Ovary (tissue), 9 donors: ENCODE data around the gene IL1RL1. TPM values are rescaled to one million over a fixed set of nuclear protein-coding genes. Genes with fewer than 3 reads are reported as not detected.

Experiments used
- DNase-seq, 5 donors: peaks; one replicate each; pipeline ENCODE4 v3.0.0-alpha.2; 2019 to 2020
- H3K27ac ChIP-seq, 2 donors: fragments of 200-600 bp; one replicate each; pipeline versions ENCODE4 v1.5.1 to v1.8.0; 2019 to 2022
- H3K27me3 ChIP-seq: fragments of 200-600 bp; one replicate; pipeline ENCODE4 v1.8.0; 2022
- H3K36me3 ChIP-seq: fragments of 200-600 bp; sonication (generic); one replicate; pipeline ENCODE4 v1.5.1; 2019
- H3K4me1 ChIP-seq: one replicate; pipeline ENCODE4 v1.8.1; 2013; ENCODE audit warnings: mild to moderate bottlenecking, moderate library complexity; ENCODE audit not compliant: insufficient read depth
- H3K4me3 ChIP-seq: fragments of 200-600 bp; sonication (generic); one replicate; pipeline ENCODE4 v1.5.1; 2017
- H3K9me3 ChIP-seq, 2 donors: fragments of 200-600 bp in 1 of 2; sonication (generic) in 1 of 2; one replicate each; pipeline versions ENCODE4 v1.5.1 to v1.8.1; 2013 to 2019; ENCODE audit warnings: mild to moderate bottlenecking in 1 of 2, moderate library complexity in 1 of 2
- CTCF ChIP-seq, 3 donors: fragments of 450-650 bp in 2 of 3; fragments of 200-600 bp in 1 of 3; IDR thresholded peaks; one replicate each; pipeline versions ENCODE4 v1.5.1 to v1.8.0; 2016 to 2022; ENCODE audit warnings: antibody characterized with exemption in 3 of 3, mild to moderate bottlenecking in 1 of 3
- EP300 ChIP-seq: sonication (generic); formaldehyde crosslinking; IDR thresholded peaks from one replicate; pipeline ENCODE4 v1.6.1; 2017; ENCODE audit warnings: antibody characterized with exemption
- POLR2A ChIP-seq: fragments of 450-650 bp; IDR thresholded peaks from one replicate; pipeline ENCODE4 v1.6.1; 2017; ENCODE audit warnings: antibody characterized with exemption, mild to moderate bottlenecking, moderate library complexity
- WGBS, 3 donors: extraction: QIAGEN DNeasy Blood & Tissue Kit in 1 of 3; methylation state at CpG; one replicate each; pipeline versions ENCODE4 v1.1.5 to v1.1.7; 2013 to 2017; 5-methylcytosine and 5-hydroxymethylcytosine counted together
- intact Hi-C, 4 donors: fragments of 100-400 bp; cut with DNase I; formaldehyde crosslinking; loops; one replicate each; pipeline versions ENCODE4 v1.11.0 to v1.15.1; 2022 to 2023
- polyA plus RNA-seq, 2 donors: library from polyadenylated mRNA; stranded (reverse); fragments of 200-250 nt in 1 of 2; fragments of 350-450 nt in 1 of 2; fragmentation: Illumina TruSeq in 1 of 2; extraction: RNeasy Lipid Tissue Mini Kit (QIAGEN cat#74804) in 1 of 2; gene quantifications; one replicate each; pipeline ENCODE4 v1.2.3, GENCODE V29; 2013 to 2014
- total RNA-seq, 7 donors: library from RNA; depleted of rRNA in 2 of 7; stranded (reverse); fragments of >200 nt in 2 of 7; fragmentation: NEBNext Ultra II Directional in 3 of 7; extraction: Animal tissue kit (Norgen Biotek cat#: 25700) in 3 of 7; gene quantifications; one replicate each; pipeline versions ENCODE4 v1.1.0 to v1.2.4, GENCODE V29; 2016 to 2023
- donor health status: DM: no; HTN: no; CAD: no; lungs with moderate emphysema.
- donor health status: DM: no; HTN: no; CAD: no.
- donor health status: Bipolar disorder and iron deficiency.
- donor health status: DM: yes; HTN: yes; CAD: no.
- donor health status: DM: no; HTN: no; CAD: no.
- donor health status: DM: yes; HTN: yes; CAD: no.

IL1RL1 gene
- total and polyA plus RNA-seq, 9 donors: 0.36 to 2.3 (median 1.9) TPM; not detected in 1

GRCh38 chr2:102267774-102268173 is 43.6 kb upstream of the IL1RL1 start:
- H3K27me3 ChIP-seq: no peaks in the 10 kb centered on the region
- H3K36me3 ChIP-seq: no peaks in the 10 kb centered on the region
- no peak for DNase-seq
- H3K27ac ChIP-seq: no peak overlapping the region
- no peaks in the 10 kb centered on the region for H3K4me1 ChIP-seq
- TF ChIP-seq POLR2A (no peak), CTCF (IDR thresholded peaks at IDR 0.05) (no peak), EP300 (no peak)
- no peak overlapping the region for H3K4me3 ChIP-seq
- intact Hi-C loops: no loop called here
- 81 to 84% (median 84%) methylated on average over 6 of the region's 6 CpGs for WGBS, 3 donors
- H3K9me3 ChIP-seq: no peaks in the 10 kb centered on the region

- no peaks in the 10 kb centered on the region for H3K4me1 ChIP-seq
- 73 to 86% (median 85%) methylated on average over 4 of the region's 4 CpGs for WGBS, 3 donors
- no peak overlapping the region for H3K27ac ChIP-seq
- TF ChIP-seq EP300 (no peak), CTCF (IDR thresholded peaks at IDR 0.05) (no peak), POLR2A (no peak)
- no peak for DNase-seq
- H3K4me3 ChIP-seq: no peak overlapping the region
- no peaks in the 10 kb centered on the region for H3K9me3 ChIP-seq
- no peaks in the 10 kb centered on the region for H3K27me3 ChIP-seq
- intact Hi-C loops: no loop called here
- no peaks in the 10 kb centered on the region for H3K36me3 ChIP-seq
Measured at GRCh38 chr2:102268510-102269199, 42.7 kb upstream of the IL1RL1 start.

GRCh38 chr2:102269200-102269524 is 42.2 kb upstream of the IL1RL1 start:
- DNase-seq: no peak

GRCh38 chr2:102271844-102272243 is 39.5 kb upstream of the IL1RL1 start:
- WGBS, 3 donors: 76 to 83% (median 82%) methylated on average over 5 of the region's 5 CpGs
- H3K27ac ChIP-seq: no peak overlapping the region
- no peak for TF ChIP-seq CTCF (IDR thresholded peaks at IDR 0.05)
- no peak for TF ChIP-seq POLR2A
- TF ChIP-seq EP300: no peak
- H3K27me3 ChIP-seq: no peaks in the 10 kb centered on the region
- intact Hi-C loops: no loop called here
- H3K4me1 ChIP-seq: no peaks in the 10 kb centered on the region
- no peaks in the 10 kb centered on the region for H3K36me3 ChIP-seq
- no peak for DNase-seq
- no peak overlapping the region for H3K4me3 ChIP-seq
- H3K9me3 ChIP-seq: no peaks in the 10 kb centered on the region

More at GRCh38 chr2:102269200-102269524, 42.2 kb upstream of the IL1RL1 start:
- intact Hi-C loops: no loop called here
- H3K27me3 ChIP-seq: no peaks in the 10 kb centered on the region
- H3K36me3 ChIP-seq: no peaks in the 10 kb centered on the region
- H3K4me3 ChIP-seq: no peak overlapping the region
- no peaks in the 10 kb centered on the region for H3K9me3 ChIP-seq
- no peak overlapping the region for H3K27ac ChIP-seq
- no peaks in the 10 kb centered on the region for H3K4me1 ChIP-seq
- TF ChIP-seq CTCF (IDR thresholded peaks at IDR 0.05): no peak
- TF ChIP-seq POLR2A: no peak
- no peak for TF ChIP-seq EP300
- WGBS, 3 donors: 65 to 69% (median 67%) methylated on average over 4 of the region's 4 CpGs
